Stimulated activated CD4-positive, alpha-beta T cell treated with anti-CD3 and anti-CD28 coated beads, Interleukin-12 subunit alpha, Interleukin-12 subunit beta, amount 100 ng/mL, for 4 hours (primary cell): Measurements from ENCODE around the gene LEMD1.
"Not testable (repeated sequence)": the region's sequence is repeated elsewhere in the genome, so short reads cannot be mapped to it uniquely, and the experiment has no call there.

Source experiments
- DNase-seq: peaks from one replicate; pipeline ENCODE4 v3.0.0-alpha.2; 2020

The LEMD1 gene

DNA sequence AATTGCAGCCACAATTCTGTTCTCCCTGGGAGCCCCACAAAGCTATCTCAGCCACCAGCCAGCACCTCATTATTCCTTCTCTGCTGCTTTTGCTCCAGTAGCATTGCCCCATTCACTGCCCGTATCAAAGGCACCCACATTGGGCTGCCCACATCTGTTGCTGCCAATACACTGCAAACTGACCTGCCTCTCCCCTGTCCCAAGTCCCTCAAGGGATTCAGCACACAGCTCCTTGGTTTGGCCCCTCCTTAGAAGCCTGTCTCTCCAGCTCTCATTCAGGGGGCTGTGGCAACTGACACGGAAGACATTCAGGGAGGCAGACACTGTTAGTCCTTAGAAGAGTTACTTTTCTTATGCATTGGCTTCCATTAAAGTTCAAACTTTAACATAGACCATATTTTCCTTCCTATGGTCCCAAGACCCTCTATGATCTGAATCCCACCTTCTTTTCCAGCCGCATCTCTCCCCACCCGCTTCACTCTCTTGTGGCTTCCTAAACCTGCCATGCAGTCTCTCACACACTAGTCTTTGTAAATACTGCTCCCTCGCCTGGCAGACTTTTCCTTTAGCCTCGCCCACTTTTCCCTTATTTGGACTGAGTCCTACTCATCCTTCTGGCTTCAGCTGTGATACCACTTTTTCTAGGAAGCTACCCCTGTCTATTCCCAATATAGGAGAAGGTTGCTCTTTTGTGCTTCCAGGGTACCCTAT is 45.9 kb downstream of the LEMD1 start:
- DNase-seq = no peak

DNA sequence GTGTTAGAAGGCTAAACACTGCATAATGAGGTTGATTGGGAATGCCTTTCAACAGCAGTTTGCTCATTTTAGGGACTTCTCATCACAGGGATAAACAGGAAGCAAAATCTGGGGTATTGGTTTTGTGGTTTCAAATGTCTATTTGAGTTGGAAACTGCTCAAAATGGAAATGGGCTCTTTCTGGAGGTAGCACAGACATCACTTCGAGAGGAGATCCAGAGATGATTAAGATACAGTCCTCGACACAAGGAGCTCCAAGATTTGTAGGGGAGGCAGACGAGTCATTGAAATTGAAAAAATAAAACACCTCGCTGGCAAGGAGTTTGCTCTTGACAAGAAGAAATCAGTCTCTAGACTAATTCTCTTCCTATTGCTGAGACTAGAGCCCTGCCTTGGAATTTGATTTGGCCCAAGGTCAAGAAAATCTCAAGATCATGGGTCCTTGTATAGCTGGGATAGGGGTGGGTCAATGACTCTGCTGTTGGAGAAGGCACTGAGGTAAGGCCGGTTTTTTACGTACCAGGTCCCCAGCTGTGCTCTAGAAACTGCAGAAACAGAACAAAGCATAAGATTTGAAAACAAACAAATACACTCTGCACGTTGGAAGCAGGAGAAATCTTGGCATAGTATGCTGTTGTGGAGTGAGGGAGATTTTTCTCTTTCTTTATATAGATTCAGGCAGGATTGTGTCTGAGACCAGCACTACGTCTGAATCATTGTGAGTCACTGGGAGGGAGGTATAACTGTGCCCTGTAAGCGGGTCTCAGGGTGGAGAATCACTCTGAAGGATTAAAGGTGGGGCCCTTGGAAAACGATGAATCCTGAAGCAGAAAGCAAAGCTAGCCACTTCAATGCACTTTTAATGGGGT is 47.4 kb downstream of the LEMD1 start:
- DNase-seq = no peak

- no peak for DNase-seq
Observed at GRCh38 chr1:205373798-205374175, 48.1 kb downstream of the LEMD1 start.

DNA sequence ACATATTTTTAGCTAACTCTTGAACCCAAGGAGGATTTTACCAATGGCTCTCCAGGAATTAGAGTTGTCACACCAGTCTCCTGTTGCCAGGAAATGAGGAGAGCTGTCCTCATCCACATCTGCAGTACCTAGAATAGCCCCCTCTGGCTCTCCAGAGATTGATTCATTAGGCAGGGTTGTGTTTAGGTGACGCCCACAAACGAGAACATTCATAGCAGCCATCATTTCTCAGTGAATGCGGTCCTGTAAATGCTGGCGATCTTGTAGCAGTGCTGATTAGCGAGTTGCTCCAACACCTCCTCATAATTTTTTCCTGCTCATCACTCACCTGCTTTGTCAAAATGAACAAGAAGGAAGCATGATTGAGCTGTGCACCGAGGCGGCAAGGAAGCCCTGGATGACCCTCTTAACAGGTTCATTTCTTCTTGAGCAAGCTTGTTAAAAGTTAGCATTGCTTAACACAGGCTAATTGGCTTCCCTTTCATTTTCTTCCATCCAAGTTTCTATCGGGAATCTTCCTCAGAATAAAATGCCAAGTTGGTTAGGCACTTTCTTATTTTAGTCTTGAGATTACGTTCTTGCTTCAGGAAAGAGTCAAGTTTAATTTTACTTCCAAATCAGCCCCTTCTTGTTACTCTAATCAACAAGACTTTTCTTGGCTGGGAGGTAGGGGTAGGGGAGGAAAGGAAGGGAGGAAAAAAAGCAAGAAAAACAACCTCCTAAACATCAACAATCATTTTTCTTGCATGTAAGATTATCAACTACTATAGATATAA is 48.6 kb downstream of the LEMD1 start:
- DNase-seq = no peak

DNA sequence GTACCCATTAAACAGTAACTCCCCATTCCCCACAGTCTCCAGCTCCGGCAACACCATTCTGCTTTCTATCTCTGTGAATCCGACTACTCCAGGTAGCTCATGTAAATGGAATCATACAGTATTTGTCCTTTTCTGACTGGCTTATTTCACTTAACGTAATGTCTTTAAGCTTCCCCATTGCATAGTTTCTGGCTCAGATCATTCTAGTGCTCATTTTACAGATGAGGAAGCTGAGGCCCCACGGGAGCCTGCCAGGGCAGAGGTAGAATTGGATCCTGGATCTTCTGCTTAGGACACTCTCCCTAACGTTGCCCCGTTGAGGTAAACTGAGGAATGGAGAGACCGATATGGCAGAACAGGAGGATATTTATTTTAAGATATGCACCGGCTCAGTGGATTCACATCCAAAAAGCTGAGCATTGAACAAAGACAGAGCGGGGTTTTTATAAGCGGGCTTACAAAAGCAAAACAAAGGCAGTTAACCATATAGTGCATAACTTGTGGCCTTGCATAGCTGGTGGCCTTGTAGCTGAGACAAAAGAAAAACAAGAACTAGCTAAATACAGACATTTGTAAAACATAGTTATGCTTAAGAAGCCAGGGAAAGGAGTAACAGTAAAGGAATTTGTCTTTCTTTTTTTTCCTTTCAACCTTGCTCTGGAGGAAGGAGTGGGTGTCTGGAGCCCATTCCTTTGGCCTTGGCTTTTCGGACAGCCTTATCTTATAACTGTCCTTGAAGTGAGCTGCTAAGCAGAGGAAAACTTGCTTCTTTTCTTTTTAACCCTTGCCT is 49.8 kb downstream of the LEMD1 start:
- DNase-seq = no peak

DNA sequence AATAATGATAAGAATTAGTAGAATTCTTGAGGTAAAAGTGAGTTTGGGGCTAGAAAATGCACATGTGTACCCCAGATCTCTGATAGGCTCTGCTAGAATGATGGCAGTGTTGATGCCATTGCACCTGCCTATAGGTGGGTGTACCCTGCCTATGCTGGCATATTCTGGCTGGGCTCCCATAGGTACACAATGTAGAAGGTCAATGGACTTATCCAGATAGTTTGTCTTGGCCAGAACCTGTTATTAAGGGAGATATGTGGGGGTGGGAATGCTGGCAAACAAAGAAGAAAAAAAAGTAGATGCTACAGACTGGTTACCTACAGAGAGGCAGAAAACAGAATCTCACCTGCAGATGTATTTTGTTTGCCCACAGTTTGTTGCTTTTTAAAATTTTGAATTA is 51.1 kb downstream of the LEMD1 start:
- DNase-seq = no peak

DNA sequence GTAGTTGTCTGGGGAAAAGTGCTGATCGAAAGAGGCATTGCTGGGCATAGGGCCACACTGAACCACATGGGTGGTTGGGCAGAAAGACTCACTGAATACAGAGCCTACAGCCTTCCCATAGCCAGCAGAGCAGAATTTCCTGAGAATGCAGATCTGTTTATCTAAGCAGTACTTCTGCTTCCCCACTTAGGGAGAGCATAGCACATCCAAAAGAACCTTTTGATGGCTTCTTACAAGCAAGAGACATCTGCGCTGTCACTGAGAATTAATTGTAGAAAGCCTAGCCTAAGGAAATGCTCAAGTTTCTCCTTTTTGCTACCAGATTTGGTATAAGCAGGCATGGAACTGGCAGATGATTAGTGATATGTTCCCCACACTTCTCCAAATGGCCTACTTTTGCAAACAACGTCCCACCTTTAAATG is 52.1 kb downstream of the LEMD1 start:
- no peak for DNase-seq

- no peak for DNase-seq
Observed at GRCh38 chr1:205368478-205368877, 53.4 kb downstream of the LEMD1 start.

GRCh38 chr1:205365945-205366463 is 55.9 kb downstream of the LEMD1 start:
- no peak for DNase-seq

DNA sequence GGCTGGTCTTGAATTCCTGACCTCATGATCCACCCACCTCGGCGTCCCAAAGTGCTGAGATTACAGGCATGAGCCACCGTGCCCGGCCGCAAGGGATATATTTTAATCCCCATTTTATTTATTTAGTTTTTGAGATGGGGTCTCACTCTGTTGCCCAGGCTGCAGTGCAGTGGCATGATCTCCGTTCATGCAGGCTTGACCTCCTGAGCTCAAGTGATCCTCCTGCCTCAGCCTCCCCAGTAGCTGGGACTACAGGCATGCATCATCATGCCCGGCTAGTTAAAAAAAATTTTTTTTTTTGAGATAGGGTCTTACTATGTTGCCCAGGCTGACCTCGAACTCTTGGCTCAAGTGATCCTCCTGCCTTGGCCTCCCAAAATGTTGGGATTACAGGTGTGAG is 56.8 kb downstream of the LEMD1 start:
- not testable (repeated sequence) for DNase-seq

DNA sequence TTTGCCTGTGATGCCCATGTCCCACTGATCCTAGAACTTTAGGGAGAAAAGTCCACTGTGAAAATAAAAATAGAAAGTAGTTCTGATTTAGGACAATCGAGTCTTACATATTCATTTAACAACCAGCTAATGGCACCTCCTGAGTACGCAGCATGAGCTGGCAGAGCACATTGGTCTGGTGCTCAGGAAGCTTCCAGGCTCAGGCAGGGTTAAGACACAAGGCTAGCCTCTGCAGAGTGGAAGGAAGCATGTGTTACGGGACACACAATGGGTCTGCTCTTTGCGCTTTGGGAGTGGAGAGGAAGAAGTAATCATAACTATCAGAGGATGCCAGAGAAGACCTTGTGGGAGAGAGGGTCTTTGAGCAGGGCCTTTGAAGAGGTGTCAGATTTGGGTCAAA is 61.0 kb downstream of the LEMD1 start:
- no peak for DNase-seq

GRCh38 chr1:205359771-205360565 is 61.9 kb downstream of the LEMD1 start:
- no peak for DNase-seq

DNA sequence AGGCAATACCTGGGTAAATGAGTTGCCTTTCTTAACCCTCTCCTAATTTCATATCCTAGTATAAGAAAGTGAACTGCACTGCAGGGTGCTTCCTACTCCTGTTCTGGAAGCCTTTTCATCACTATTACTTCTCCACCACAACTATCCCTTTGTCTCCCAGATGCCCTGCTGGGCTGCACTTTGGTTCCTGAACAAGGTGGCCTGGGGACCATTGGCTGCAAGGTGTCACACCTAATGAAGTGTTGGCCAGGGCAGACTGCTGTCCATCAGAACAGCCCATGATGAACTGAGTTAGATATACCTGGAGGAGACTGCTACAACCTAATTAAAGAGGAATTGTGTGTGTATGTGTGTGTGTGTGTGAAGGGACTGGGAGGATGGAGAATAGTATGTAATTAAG is 63.3 kb downstream of the LEMD1 start:
- no peak for DNase-seq

GRCh38 chr1:205357567-205357966 is 64.3 kb downstream of the LEMD1 start:
- DNase-seq = no peak

DNA sequence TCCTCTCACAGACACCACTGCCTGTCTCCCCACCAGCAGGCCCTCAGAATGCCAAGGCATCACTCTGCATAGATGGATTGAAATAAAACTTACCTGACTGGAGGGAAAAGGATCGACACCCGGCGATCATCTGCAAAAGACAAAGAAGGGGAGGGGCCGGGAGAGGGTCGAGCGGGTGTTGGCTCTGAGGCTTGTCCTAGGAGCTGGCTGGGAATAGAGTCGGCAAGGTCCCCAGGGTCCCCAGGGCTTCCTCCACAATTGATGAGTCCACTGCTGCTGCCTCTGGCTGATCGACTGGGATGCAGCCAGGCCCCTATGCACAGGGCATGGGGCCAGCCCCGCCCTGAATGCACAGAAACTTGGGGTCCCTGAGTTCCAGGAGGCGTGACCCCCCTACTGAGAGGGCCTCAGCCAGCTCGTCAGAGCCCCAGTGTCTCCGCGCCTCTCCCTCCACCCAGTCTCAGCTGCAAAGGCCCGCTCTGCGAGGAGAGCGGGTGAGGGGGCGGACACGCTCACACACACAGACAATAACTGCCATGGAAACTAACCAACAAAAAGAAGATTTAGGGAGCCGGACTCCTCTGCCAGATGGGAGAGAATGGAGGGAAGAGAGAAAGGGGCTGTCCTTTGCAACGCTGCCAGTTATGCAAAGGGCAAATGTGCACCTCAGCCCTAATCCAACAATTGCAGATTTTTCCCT is 65.3 kb downstream of the LEMD1 start, which contains the start of gene KLHDC8A:
KLHDC8A (minus strand) TSS at position 483 of the 700 bp plus-strand sequence. CDS start 13,318 bp downstream, outside the sequence.
- DNase-seq = no peak

- no peak for DNase-seq
Observed at GRCh38 chr1:205355075-205355453, 66.8 kb downstream of the LEMD1 start.

DNA sequence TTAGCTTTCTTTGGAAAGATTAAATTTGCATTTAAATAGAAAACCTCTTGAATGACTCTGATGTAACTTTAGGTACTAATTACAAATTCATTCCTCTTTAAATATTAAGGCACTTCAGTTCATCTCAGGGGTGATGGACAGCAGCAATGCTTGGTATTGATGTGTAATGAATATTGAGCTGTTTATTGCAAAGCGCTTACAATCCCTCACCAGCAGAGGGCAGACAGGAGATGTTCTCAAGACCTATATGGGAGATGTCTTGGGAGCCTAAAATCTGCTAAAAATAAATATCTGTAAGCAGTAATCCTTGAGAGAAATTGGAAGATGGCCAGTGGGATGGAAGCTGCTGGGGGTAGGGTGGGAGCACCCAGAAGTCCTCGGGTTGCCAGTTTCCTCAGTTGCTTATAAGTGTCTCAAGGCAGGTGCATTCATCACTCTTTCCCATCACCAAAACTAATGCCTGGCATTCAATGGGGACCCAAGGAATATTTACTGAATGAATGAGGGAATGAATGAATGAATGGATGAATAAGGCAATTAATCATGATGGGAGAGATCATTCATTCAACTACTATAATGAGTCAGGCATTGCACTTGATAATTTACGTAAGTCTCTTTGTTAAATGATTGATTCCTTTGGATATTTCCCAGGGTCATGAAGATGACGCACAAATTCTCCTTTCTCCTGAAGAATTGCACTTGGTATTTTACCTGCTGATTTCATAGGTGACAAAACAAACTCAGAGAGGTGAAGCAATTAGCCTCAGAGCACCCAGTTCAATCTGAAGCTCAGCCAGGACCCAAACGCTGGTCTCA is 67.4 kb downstream of the LEMD1 start:
- DNase-seq = peak; percentile 38

GRCh38 chr1:205353612-205354011 is 68.2 kb downstream of the LEMD1 start:
- DNase-seq = no peak

- no peak for DNase-seq
Observed at GRCh38 chr1:205353191-205353590, 68.7 kb downstream of the LEMD1 start.
